Superior temporal gyrus (tissue), 1 donor: Measurements from ENCODE around the gene STBD1.
"Not testable (repeated sequence)": the region's sequence is repeated elsewhere in the genome, so short reads cannot be mapped to it uniquely, and the experiment has no call there.

Source experiments
- DNase-seq: peaks from one replicate; pipeline ENCODE4 v3.0.0-alpha.2; 2016; ENCODE audit errors: extremely low spot score

Gene STBD1

DNA sequence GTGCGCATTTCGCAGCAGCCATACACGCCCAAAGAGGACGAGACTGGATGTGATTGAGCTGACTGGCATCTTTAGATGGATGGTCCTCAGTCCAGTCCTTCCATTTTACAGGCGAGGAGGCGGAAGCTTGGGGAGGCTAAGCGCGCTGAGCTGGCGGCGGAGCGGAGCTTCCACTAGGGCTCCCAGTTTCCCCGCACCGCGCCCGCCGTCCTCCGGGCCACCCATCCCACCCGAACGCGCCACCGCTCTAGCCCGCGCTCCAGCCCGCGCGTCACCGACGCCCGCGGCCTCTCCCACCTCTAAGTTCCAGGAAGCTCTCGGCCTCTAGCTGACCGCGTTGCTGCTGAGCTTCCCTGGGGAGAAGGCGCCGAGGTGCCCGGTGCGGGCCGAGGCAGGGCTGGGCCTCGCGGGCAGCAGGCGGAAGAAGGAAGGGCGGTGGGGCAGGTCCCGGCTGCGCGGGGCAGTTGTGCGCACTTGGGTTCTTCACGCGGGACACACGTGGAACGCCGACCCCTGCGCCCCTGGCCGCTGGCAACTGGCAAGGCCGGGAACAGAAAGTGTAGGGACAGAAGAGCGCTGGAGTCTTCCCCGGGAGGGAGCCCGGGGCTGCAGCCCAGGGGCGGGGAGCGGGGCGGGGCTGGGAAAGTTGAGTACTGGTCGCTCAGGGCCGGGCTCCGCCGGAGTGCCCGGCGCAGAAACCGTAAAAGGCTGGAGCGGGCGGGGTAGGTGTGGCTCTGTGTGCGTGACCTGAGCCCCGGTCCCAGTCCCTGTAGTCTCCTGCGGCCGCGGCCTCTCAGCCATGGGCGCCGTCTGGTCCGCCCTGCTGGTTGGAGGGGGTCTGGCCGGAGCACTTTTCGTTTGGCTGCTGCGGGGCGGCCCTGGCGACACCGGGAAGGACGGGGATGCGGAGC lies at the start of gene STBD1:
STBD1 (plus strand) TSS at position 763 of the 911 bp plus-strand sequence; CDS start at position 800, 37 bp downstream.
- peak; percentile 43 for DNase-seq

DNA sequence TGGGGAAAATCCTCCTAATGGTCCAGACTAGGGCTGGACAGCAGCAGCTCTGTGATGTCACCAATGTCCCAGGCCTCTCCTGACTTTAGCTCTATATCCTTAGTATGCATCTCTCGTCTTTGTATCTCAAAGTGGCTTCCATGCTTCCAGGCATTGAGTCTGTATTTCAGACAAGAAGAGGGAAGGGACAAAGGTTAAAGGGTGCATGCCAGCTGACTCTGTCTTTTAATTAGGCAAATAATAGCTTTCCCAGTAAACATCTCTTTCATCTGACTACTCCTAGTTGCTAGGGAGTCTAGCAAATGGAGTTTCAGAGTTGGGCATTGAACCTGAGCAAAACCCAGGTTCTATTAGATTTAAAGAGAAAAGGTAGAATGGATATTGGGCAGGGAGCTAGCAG lies 49.6 kb upstream of the STBD1 start:
- no peak for DNase-seq

- peak; percentile 44 for DNase-seq
Observed at GRCh38 chr4:76257824-76258223, 48.7 kb upstream of the STBD1 start.

DNA sequence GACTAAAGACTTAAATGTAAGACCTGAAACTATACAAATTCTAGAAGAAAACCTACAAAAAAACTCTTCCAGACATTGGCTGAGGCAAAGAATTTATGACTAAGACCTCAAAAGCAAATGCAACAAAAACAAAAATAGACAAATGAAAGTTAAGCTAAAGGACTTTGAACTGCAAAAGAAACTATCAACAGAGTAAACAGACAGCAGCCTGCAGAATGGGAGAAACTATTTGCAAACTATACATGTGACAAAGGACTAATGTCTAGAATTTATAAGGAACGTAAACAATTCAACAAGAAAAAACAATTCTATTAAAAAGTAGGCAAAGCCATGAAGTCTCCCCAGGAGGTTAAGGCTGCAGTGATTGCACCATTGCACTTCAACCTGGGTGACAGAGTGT lies 46.0 kb upstream of the STBD1 start:
- no peak for DNase-seq

GRCh38 chr4:76265631-76266218 lies 40.8 kb upstream of the STBD1 start:
- DNase-seq, result no peak

DNA sequence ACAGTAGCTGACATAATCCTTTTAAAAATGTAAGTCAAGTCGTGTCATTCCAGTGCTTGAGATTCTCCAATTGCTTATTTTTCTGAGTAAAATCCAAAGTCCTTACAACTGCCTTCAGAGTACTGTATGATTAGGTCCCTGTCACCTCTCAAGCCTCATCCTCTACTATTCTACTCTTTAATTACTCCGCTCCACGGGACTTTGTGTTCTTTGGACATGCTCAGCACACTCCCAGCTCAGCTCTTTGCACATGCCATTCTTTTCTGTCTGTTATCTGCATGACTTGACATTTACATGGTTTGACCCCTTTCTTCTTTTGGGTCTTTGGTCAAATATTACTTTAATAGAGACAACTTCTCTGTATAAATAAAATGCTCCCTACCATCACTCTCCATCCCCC lies 39.9 kb upstream of the STBD1 start:
- no peak for DNase-seq

DNA sequence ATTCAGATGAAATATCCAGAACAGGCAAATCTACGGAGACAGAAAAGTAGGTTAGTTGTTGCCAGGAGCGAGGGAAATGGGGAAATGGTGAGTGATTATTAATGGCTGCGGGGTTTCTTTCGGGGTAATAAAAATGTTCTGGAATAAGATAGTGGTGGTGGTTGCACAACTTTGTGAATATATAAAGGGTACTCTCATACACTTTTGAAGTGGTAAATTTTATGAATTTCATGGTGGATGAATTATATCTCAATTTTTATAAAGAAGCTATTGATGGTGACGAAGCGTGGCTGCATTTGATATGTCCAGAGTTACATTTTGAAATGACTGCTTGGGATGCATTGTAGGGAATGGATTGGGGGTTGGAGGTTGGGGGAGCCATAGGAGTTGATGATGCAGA lies 38.7 kb upstream of the STBD1 start:
- no peak for DNase-seq

- DNase-seq, result no peak
Observed at GRCh38 chr4:76270244-76271175, 36.0 kb upstream of the STBD1 start.

- DNase-seq, result no peak
Observed at GRCh38 chr4:76271248-76271647, 35.3 kb upstream of the STBD1 start.

GRCh38 chr4:76272073-76272472 lies 34.5 kb upstream of the STBD1 start:
- DNase-seq, result no peak

DNA sequence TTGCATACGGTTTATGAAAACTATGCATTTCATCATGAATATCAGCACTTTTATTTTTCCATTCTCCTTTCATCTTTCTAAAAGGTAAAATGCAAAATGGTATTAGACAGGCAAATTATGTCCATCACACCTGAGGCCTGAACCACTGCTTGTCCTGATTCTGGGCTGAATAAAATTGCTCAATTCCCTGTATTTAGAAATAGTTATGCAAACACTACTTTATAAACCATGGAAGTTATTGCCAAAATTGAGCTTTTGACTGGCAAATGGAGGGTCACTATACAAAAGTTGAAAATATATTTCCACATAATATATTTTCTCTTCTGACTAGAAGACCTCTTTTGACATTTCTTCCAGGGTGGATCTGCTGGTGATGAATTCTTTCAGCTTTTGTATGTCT lies 34.0 kb upstream of the STBD1 start:
- no peak for DNase-seq

DNA sequence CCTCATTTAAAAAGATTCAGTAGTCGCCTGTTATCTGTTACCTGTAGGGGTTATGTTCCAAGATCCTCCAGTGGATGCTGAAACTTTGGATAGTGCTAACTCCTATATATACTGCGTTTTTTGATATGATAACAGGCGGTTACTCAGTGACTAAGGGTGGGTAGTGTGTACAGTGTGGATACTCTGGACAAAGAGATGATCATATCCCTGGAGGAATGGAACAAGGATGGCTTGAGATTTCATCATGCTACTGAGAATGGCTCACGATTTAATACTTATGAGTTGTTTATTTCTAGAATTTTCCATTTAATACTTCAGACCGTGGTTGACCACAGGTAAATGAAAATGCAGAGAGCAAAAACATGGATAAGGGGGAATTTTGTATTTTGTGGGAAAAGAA lies 33.5 kb upstream of the STBD1 start:
- no peak for DNase-seq

DNA sequence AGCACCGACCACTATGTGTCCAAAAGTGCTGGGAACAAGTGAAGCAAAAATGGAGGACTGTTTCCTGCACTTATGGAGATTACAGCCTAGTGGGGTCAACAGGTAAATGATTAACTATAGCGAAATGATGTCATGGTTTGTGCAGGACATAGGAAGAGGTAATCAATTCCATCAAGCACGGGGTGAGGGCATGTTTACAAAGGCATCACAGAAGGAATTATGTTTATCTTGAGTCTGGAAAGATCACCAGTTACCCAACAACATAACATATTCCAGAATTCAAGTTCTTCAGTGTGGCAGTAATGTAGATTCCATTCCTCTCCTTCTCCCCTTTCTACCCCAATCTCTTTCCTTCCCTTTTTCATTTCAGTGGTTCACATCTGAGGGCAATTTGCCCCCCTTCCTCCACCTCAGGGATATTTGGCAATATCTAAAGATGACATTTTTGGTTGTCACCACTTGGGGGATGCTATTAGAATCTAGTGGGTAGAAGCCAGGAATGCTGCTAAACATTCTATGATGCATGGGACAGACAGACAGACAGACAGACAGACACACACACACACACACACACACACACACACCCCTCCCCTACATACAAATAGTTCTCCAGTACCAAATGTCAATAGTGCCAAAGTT lies 30.9 kb upstream of the STBD1 start:
- DNase-seq, result no peak

DNA sequence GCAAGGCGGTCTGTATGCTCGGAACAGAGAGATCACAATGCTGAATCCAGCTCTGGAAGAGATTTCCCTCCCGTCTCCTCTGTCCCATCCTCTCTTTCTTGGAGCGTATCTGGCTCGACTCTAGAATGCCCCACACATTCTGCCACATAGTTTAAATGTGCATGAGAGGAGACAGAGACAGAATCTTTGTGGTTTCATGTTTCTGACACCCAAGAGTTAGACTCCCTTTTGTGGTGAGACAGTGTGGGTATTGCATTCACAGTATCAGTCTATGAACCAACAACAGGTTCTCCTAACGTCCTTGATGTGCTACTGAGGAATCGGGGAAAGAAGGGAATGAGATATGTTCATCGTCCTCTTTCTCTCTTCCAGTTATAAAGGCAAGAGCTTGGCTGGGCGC lies 29.7 kb upstream of the STBD1 start:
- no peak for DNase-seq

DNA sequence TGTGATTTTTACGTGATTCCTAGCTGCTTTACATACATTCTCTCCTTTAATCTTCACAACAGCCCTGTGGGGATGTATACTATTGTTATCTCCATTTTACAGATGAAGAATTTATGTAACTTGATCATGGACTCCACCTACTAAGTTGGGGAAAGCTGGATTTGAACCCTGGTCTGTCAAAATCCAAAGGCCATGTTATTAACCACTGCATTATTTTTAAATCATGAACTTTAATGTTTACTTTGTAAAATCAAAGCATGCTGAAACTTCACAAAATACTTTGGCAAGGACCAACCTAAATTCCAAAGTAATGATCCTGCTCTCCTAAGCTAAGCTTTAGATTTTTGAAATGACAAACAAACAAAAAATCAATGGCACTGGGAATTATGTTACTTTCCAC lies 28.9 kb upstream of the STBD1 start:
- no peak for DNase-seq

GRCh38 chr4:76278583-76278982 lies 27.9 kb upstream of the STBD1 start:
- no peak for DNase-seq

DNA sequence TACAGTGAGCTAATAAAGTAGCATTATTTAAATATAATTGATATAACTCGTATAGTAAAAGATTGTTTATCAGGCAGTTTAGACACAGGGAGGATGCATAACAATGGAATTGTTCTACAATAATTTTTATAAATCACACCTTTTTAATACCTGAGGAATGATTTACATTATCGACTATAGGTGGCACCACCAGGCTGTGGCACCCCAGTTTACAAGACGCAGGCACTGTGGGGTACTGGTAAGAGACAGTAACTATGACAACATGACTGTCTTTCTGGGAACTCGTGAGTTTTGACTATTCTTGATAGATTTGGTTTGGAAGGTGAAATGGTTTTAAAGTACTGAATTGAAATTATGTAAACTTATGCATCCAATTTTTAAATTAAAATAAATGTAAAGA lies 27.1 kb upstream of the STBD1 start:
- DNase-seq, result no peak

DNA sequence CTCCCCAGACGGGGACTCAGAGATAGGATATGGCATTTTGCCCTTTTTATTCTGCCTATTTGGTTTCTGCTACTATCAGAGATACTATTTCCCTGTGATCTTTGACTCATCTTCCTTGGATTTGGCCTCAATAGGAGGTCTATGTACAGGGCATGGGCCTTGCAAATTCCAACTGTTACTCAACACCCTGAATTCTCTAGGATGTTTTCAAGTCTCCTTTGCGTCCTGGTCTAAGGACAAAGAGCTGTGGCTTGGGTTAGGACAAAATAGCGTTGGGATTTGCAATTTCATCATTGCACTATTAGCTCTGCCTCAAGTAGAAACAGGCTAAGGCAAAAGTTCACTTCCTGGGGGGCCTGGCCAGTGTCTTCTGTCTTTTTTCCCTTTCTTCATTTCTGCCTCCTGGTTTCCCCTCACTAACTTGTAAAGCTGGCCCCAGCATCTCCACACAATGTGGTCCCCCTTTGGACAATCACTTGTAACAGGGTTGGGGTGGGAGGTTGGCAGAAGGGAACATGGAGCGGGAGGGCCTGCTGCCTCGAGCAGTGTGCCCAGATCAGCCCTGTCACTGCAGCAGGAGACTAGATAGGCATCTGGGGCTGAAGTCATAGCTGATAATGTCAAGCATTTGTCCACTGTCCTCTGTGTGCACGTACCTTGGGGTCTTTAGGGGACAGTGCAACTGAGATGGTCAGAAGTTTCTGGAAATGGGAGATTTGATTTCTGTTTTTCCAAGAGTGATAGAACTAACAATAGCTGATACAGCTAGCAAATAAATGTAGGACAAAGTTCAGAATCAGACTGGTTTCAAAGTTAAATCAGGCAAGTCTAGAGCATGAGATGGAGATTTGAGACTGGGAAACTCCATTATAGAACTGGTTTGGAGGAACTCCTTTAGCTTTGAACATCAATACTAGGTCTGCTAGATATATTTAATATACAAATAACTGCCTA lies 25.8 kb upstream of the STBD1 start:
- DNase-seq, result no peak

- not testable (repeated sequence) for DNase-seq
Observed at GRCh38 chr4:76281594-76281993, 24.9 kb upstream of the STBD1 start.

- no peak for DNase-seq
Observed at GRCh38 chr4:76282941-76283689, 23.4 kb upstream of the STBD1 start.
